ENCODE measurements around the gene ATG5.

Gene ATG5

DNA sequence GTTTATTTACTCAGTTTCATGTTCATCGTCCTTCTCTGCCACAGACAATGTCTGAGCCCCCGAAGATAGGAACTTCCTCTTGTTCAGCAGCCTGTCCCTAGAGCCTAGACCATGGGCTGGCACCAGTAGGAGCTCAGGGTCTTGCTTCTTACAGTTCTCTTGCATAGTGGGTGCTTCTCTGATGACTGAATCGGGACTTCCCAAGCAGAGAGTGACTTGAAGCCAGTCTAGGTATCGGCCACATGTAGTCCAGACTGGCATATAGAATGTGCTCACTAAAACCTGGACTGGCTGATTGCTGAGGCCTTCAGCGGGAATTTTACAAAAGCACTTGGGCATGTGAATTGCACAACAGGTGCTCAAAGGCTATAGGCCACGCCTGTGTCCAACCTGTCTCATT is 187.4 kb downstream of the ATG5 start:
- H3K27ac ChIP-seq = no peak overlapping the region
- no peak for DNase-seq (ENCODE audit: low read depth, low spot score)

DNA sequence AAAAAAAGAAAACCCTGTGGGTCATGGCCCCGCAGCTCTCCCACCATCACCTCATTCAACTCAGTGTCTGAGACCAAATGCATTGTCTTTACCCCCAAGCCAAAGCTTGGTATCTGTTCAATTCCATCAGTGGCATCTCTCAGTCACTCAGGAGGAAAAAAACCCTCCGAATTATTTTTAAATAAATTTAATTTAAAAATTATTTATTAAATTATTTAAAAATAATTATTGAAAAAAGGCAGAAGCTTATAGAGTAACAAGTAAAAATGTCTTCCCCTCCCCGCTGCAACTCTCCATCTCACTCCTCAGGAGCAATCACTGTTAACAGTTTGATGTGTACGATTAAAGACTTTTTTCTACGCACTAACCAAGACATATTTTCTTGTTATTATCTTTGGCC is 188.7 kb downstream of the ATG5 start:
- H3K27ac ChIP-seq = no peak overlapping the region

DNA sequence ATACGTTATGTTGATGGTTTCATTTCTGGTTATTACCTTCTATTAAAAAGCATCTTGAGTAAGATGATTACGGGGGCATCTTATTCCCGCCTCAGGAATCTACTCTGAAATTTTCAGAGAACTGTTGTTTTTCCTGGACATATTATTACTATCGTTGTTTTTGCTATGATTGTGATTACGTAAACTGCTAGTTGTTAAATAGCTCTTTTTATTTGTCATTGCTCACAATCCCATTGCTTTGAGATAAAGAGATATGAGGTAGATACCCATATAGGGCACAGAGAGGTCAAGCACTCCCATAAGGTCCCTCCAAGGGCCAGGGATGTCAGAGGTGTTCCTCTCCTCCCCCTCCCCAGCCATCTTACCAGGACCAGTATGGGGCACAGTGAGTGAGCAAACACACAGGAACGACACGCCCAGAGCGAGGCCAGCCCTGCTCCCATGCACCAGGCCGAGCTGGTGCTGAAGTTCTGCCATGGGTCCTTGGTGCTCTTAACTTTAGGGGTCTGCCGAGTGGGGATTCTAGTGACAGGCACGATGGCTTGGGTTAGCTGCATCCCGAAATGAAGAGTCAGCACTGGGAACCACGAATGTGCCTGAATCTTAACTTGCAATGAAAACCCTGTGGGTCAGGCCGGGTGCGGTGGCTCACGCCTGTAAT is 189.5 kb downstream of the ATG5 start:
- H3K27ac ChIP-seq = peak overlapping the region; percentile 96
- DNase-seq (ENCODE audit: low read depth, low spot score) = no peak

More for the DNA sequence above, 188.7 kb downstream of the ATG5 start:
- no peak for DNase-seq (ENCODE audit: low read depth, low spot score)

DNA sequence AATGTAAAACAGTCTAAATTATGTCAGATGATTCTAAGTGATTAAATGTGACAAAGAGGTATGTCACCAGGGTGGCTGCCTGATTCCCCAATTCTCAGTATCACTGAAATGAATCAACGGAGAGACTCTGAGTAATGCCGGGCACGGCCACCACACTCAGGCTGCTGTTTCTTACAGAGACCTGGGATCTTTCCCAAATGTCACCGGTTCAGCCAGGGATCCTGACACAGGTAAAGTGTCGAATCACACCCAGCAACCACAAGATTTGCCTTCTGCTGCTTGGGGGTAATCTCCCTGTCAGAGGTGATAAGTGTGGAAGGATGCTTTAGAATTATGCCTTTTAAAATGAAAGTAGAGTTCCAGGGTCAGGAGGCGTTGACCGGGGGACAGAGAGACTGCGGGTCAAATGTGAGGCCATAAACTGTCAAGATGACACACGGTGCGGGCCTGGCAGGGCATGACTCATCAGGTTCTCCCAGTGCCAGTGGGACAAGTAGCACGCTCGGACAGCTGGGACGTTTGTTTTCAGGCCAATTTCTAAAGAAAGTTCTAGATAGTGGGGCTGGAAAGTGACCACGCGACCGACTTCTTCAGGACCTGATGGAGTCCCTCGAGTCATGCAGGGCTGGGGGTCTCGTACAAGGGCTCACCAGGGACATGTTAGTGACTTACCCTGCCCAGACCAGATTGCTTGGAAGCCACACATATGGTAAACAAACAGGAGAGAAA is 190.5 kb downstream of the ATG5 start:
- no peak for DNase-seq (ENCODE audit: low read depth, low spot score)
- H3K27ac ChIP-seq = peak overlapping the region; percentile 96

Measured in epithelial cell of prostate (primary cell).